Esophagus muscularis mucosa (tissue), 4 donors: ENCODE data around the gene GAD2. TPM values are rescaled to one million over a fixed set of nuclear protein-coding genes. Genes with fewer than 3 reads are reported as not detected.

ENCODE experiments used
- DNase-seq: peaks from one replicate; pipeline ENCODE4 v3.0.0-alpha.2; 2017; ENCODE audit errors: extremely low spot score
- H3K27ac ChIP-seq, 4 donors: fragments of 200-600 bp; sonication (generic); replicated peaks in 1 of 4; 1 replicate in 3 of 4; 2 replicates in 1 of 4; pipeline ENCODE4 v1.5.1; 2016 to 2019; ENCODE audit warnings: mild to moderate bottlenecking in 1 of 4
- H3K27me3 ChIP-seq, 4 donors: fragments of 200-600 bp; sonication (generic); one replicate each; pipeline versions ENCODE4 v1.5.1 to v1.6.0; 2016 to 2019
- H3K36me3 ChIP-seq, 4 donors: fragments of 200-600 bp; sonication (generic); one replicate each; pipeline ENCODE4 v1.5.1; 2016 to 2019
- H3K4me1 ChIP-seq, 4 donors: fragments of 200-600 bp; sonication (generic); one replicate each; pipeline ENCODE4 v1.5.1; 2016 to 2019
- H3K4me3 ChIP-seq, 4 donors: fragments of 200-600 bp; sonication (generic); 1 replicate in 2 of 4; 2 replicates in 2 of 4; pipeline ENCODE4 v1.5.1; 2016 to 2019; ENCODE audit warnings: mild to moderate bottlenecking in 4 of 4, moderate library complexity in 1 of 4
- H3K9me3 ChIP-seq, 4 donors: fragments of 200-600 bp; sonication (generic); 1 replicate in 3 of 4; 2 replicates in 1 of 4; pipeline ENCODE4 v1.5.1; 2016 to 2019
- EP300 ChIP-seq: sonication (generic); formaldehyde crosslinking; IDR thresholded peaks from one replicate; pipeline ENCODE4 v1.6.1; 2017; ENCODE audit warnings: antibody characterized with exemption
- POLR2A ChIP-seq: fragments of 450-650 bp; IDR thresholded peaks from one replicate; pipeline ENCODE4 v1.6.1; 2017; ENCODE audit warnings: antibody characterized with exemption, moderate library complexity, mild to moderate bottlenecking, low read depth
- POLR2AphosphoS5 ChIP-seq, 2 donors: sonication (generic); formaldehyde crosslinking; IDR thresholded peaks; one replicate each; pipeline ENCODE4 v1.6.1; 2017; ENCODE audit warnings: antibody characterized with exemption in 2 of 2
- WGBS: methylation state at CpG from one replicate; pipeline ENCODE4 v1.1.5; 2018; 5-methylcytosine and 5-hydroxymethylcytosine counted together
- intact Hi-C: fragments of 100-400 bp; cut with DNase I; formaldehyde crosslinking; loops from one replicate; pipeline ENCODE4 v1.15.1; 2023
- total RNA-seq, 4 donors: library from RNA; depleted of rRNA; stranded (reverse); fragments of >200 nt; gene quantifications; one replicate each; pipeline versions ENCODE4 v1.1.0 to v1.2.1, GENCODE V29; 2016
- TF ChIP-seq, protein P1 (sequence below), 3 experiments: fragments of 200-600 bp in 2 of 3; fragments of 450-650 bp in 1 of 3; sonication (generic) in 2 of 3; IDR thresholded peaks; one replicate each; pipeline ENCODE4 v1.5.1; 2017 to 2019; ENCODE audit warnings: antibody characterized with exemption in 3 of 3, mild to moderate bottlenecking in 2 of 3, moderate library complexity in 1 of 3

GAD2 gene
- total RNA-seq, 4 donors from 2014 or later = not detected

DNA sequence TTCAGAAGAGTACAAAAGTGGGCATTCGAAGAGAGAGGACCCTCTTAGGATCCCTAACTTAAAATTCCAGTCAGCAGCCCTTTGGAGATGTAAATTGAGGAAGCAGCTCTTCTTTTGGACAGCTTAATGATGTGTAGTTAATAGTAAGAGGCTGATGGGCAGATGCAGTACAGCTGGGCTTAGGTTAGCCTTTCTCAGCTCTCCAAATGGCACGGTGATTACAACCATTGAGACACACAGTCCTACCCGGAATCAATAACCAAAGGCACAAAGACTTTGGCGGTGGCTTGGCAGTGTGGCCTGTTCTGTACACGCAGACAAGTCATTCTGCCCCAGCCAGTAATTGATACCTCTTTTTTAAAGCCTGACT is 26.8 kb downstream of the GAD2 start:
- H3K27ac ChIP-seq = no peak overlapping the region
- peaks cover 0 to 9% (median 0%) of the 10 kb centered on the region in 4 donors for H3K27me3 ChIP-seq
- intact Hi-C loops = no loop called here
- H3K4me1 ChIP-seq = no peaks in the 10 kb centered on the region
- DNase-seq = no peak
- no peak overlapping the region for H3K4me3 ChIP-seq
- H3K36me3 ChIP-seq = no peaks in the 10 kb centered on the region
- no peak for TF ChIP-seq EP300
- TF ChIP-seq, protein P1, sequence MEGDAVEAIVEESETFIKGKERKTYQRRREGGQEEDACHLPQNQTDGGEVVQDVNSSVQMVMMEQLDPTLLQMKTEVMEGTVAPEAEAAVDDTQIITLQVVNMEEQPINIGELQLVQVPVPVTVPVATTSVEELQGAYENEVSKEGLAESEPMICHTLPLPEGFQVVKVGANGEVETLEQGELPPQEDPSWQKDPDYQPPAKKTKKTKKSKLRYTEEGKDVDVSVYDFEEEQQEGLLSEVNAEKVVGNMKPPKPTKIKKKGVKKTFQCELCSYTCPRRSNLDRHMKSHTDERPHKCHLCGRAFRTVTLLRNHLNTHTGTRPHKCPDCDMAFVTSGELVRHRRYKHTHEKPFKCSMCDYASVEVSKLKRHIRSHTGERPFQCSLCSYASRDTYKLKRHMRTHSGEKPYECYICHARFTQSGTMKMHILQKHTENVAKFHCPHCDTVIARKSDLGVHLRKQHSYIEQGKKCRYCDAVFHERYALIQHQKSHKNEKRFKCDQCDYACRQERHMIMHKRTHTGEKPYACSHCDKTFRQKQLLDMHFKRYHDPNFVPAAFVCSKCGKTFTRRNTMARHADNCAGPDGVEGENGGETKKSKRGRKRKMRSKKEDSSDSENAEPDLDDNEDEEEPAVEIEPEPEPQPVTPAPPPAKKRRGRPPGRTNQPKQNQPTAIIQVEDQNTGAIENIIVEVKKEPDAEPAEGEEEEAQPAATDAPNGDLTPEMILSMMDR (IDR thresholded peaks at IDR 0.05) = no peak
- TF ChIP-seq POLR2AphosphoS5 (IDR thresholded peaks at IDR 0.05) = no peak
- no peak for TF ChIP-seq POLR2A
- 84% methylated on average over 4 of the region's 5 CpGs for WGBS
- H3K9me3 ChIP-seq = no peaks in the 10 kb centered on the region

DNA sequence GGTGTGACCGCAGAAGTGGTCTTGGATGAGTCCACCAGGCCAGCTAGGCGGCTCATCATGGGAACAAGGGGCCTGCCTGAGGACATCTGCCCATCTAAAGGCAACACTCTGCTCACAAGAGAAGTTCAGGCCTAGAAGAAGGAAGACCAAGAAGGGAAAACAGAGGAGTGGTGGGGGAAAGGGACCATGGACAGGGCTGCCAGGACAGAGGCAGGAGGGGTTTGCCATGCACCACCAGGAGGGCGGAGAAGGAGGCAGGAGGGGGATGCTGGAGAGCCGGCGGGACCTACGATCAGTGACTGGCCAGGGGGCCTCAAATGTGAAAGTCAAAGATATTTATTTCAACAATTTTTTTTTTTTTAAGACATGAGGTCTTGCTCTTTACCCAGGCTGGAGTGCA is 33.1 kb downstream of the GAD2 start:
- Histone ChIP-seq H3K27me3 (peaks cover 0 to 9% (median 0%) of the 10 kb centered on the region in 4 donors), H3K4me3 (no peak overlapping the region), H3K36me3 (no peaks in the 10 kb centered on the region), H3K9me3 (no peaks in the 10 kb centered on the region), H3K4me1 (no peaks in the 10 kb centered on the region), H3K27ac (no peak overlapping the region)
- TF ChIP-seq EP300 (no peak), POLR2AphosphoS5 (IDR thresholded peaks at IDR 0.05) (no peak), POLR2A (no peak)
- TF ChIP-seq, protein P1 (IDR thresholded peaks at IDR 0.05) = no peak
- intact Hi-C loops = no loop called here
- WGBS = 79% methylated on average over 6 of the region's 6 CpGs
- no peak for DNase-seq

DNA sequence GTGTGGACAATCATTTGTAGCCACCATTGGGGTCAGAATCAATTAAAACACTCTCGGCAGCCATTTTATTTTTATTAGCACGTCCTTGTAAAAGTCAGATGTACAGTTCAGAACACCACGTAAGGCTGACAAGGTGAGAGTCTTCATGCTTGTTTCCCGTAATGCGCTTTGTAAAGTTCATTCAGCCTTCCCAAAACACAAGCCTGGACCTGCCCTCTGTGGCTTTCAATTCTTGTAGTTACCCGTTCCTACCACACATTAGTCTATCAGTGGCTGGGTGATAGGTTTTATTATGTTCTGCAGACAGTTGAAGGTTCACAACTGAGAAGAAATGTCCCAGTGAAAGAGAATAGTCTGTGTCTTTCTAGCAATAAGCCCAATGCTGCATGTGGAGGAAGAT is 35.4 kb downstream of the GAD2 start:
- no peak overlapping the region for H3K27ac ChIP-seq
- TF ChIP-seq POLR2AphosphoS5 (IDR thresholded peaks at IDR 0.05) = no peak
- no peak for TF ChIP-seq POLR2A
- TF ChIP-seq, protein P1 (IDR thresholded peaks at IDR 0.05) = no peak
- no peak for TF ChIP-seq EP300
- H3K36me3 ChIP-seq = no peaks in the 10 kb centered on the region
- no peaks in the 10 kb centered on the region for H3K9me3 ChIP-seq
- intact Hi-C loops = no loop called here
- H3K27me3 ChIP-seq = peaks cover 0 to 9% (median 0%) of the 10 kb centered on the region in 4 donors
- H3K4me1 ChIP-seq = no peaks in the 10 kb centered on the region
- WGBS = 94% methylated on average over 6 of the region's 6 CpGs
- no peak for DNase-seq
- no peak overlapping the region for H3K4me3 ChIP-seq

DNA sequence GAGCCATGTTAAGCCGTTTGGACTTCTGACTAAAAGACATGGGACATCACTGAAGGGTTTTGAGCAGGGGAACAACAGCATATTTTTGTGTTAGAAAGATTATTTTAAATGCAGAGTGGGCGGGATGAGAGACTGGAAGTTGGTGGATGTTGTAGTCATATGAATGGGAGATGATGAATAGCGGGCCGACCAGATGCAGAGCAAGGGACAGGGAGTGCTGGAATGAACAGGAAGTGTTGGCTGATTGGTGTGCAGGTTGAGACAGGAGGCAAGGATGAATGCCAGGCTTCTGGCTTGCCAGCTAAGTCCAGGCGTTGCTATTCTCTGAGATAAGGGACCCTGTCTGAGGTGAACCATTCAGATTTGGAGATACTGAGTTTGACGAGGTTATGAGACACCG is 38.0 kb downstream of the GAD2 start:
- Histone ChIP-seq H3K4me3 (no peak overlapping the region), H3K27me3 (peaks cover 0 to 9% (median 0%) of the 10 kb centered on the region in 4 donors), H3K27ac (no peak overlapping the region), H3K36me3 (no peaks in the 10 kb centered on the region), H3K9me3 (no peaks in the 10 kb centered on the region), H3K4me1 (no peaks in the 10 kb centered on the region)
- no peak for DNase-seq
- WGBS = 73% methylated on average over 7 of the region's 7 CpGs
- intact Hi-C loops = no loop called here
- no peak for TF ChIP-seq EP300

DNA sequence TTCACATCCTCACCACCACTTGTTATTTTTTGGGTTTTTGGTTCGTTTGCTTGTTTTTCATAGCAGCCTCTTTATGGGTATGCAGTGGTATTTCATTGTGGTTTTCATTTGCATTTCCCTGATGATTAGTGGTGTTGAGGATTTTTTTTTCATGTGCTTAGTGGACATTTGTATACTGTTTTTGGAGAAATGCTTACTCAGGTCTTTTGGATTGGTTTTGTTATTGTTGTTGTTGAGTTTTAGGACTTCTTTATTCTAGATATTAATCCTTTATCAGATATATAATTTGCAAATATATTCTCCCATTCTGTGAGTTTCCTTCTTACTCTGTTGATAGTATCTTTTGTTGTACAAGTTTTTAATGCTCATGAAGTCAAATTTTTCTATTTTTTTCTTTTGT is 42.8 kb downstream of the GAD2 start:
- no peaks in the 10 kb centered on the region for H3K36me3 ChIP-seq
- no peak for DNase-seq
- WGBS = 48% methylated on average over 1 of the region's 1 CpG
- H3K9me3 ChIP-seq = no peaks in the 10 kb centered on the region
- H3K4me1 ChIP-seq = no peaks in the 10 kb centered on the region
- peaks cover 0 to under 1% (median 0%) of the 10 kb centered on the region in 4 donors for H3K27me3 ChIP-seq
- TF ChIP-seq POLR2AphosphoS5 (IDR thresholded peaks at IDR 0.05) (no peak), EP300 (no peak), POLR2A (no peak)
- TF ChIP-seq, protein P1 (IDR thresholded peaks at IDR 0.05) = no peak
- intact Hi-C loops = no loop called here
- no peak overlapping the region for H3K4me3 ChIP-seq
- no peak overlapping the region for H3K27ac ChIP-seq
